Adrenal gland (tissue), 5 donors: Measurements from ENCODE around the gene PRICKLE2.

Experiments used
- POLR2A ChIP-seq, 2 donors: fragments of 450-650 bp; IDR thresholded peaks; one replicate each; pipeline ENCODE4 v1.6.1; 2017; ENCODE audit warnings: antibody characterized with exemption in 2 of 2, mild to moderate bottlenecking in 2 of 2, moderate library complexity in 1 of 2
- TF ChIP-seq, protein P1 (sequence below), 6 experiments: fragments of 450-650 bp in 4 of 6; fragments of 200-600 bp in 2 of 6; sonication (generic) in 1 of 6; IDR thresholded peaks; 1 replicate in 5 of 6; 2 replicates in 1 of 6; pipeline versions ENCODE4 v1.5.1 to v1.8.0; 2016 to 2021; ENCODE audit warnings: antibody characterized with exemption in 6 of 6, mild to moderate bottlenecking in 2 of 6, moderate library complexity in 1 of 6
- donor health status: DM: no; HTN: no; CAD: no.

DNA sequence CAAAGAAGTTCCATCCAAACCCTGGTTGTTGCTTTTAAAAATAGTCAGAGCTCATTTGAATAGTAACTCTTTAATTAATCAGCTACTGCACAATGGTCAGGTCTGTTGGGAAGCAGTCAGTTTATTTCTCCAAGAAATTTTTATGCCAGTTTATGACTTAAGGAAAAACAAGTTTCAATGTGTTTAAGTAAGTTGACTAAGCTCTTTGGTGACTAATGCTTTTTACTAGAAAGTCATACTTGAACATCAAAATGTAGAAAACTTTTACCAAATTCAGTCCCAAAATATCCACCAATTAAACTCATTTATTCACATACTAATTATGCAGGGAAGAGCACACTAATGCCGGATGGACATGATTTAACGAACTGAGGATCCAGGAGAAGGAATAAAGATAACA, 22.1 kb downstream of the PRICKLE2 start:
- TF ChIP-seq, protein P1, sequence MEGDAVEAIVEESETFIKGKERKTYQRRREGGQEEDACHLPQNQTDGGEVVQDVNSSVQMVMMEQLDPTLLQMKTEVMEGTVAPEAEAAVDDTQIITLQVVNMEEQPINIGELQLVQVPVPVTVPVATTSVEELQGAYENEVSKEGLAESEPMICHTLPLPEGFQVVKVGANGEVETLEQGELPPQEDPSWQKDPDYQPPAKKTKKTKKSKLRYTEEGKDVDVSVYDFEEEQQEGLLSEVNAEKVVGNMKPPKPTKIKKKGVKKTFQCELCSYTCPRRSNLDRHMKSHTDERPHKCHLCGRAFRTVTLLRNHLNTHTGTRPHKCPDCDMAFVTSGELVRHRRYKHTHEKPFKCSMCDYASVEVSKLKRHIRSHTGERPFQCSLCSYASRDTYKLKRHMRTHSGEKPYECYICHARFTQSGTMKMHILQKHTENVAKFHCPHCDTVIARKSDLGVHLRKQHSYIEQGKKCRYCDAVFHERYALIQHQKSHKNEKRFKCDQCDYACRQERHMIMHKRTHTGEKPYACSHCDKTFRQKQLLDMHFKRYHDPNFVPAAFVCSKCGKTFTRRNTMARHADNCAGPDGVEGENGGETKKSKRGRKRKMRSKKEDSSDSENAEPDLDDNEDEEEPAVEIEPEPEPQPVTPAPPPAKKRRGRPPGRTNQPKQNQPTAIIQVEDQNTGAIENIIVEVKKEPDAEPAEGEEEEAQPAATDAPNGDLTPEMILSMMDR (IDR thresholded peaks at IDR 0.05) = no peak
- TF ChIP-seq POLR2A (IDR thresholded peaks at IDR 0.05) = no peak
